NCI-H2227 (cell line): Measurements from ENCODE around the gene MAPK4.

Source experiments
- DNase-seq: peaks from one replicate; lab custom pipeline; 2025; ENCODE audit not compliant: unreplicated experiment; lab: John Stamatoyannopoulos, UW

MAPK4 gene

DNA sequence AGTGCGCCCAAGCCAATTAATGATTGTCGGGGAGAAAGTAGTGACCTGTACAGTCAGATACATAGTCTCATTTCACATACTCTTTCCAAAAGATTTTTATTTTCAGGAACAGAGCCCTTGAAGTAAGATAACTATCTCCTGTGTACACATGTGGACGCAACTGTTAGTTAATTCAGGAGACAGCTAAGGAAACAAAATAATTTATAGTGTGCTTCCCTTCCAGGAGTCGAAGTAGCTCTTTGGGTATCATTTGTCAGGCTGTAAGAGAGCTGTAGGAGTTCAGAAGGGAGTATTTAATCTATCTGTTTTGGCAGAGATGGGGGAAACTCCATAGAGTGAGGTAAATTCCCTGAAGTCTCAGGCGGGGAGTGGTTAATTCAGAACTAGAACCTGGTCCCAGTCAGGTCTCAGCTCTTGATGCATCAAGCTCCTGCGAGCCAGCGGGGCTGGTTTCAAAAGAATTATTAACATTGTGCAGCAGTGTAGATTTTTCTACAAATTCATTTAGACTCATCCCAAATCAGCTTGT is 63.0 kb downstream of the MAPK4 start:
- no peak for DNase-seq

DNA sequence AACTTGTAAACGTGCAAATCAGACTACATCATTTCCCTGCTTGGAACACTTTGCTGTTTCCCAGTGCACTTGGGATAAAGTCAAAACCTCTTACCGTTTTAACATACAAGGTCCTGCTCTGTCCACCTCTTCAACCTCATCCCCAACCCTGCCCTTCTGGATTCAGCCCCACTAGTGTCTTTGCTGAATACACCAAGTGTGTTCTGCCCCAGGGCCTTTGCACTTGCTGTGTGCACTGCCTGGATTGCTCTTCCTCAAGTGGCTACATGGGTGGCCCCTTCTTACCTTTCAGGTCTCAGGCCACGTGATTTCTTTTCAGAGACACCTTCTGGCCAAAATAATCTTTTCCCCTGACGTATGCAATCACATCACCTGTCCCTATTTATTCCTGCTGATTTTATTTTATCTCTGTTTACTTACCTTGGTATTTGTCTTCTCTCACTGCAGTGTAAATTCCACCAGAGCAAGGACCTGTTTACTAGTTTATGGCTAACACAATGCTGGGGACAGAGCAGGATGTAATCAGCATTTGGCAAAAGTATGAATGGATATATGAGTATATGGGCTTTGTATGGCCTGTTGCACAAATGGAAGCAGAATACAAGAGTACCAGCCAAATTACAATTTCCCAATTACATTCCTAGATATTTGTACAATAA is 63.9 kb downstream of the MAPK4 start:
- DNase-seq = no peak

DNA sequence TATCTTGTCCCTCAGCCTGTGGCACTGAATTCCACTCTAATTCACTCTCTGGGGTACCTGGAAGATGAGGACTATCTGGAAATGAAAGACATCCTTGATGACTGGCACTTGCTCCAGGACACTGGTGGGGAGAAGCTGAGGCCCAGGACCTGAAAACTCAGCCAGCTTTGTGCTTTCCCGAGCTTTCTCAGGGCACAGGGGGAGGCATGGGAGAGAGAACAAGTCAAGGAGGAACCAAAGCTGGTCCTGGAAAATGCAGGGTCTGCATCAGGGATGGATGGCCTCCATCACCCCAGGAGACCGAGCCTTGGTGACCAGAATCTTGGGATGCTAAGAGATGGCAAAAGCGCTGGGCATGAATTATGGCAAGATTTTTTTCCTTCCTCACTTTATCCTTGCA is 65.1 kb downstream of the MAPK4 start:
- no peak for DNase-seq

DNA sequence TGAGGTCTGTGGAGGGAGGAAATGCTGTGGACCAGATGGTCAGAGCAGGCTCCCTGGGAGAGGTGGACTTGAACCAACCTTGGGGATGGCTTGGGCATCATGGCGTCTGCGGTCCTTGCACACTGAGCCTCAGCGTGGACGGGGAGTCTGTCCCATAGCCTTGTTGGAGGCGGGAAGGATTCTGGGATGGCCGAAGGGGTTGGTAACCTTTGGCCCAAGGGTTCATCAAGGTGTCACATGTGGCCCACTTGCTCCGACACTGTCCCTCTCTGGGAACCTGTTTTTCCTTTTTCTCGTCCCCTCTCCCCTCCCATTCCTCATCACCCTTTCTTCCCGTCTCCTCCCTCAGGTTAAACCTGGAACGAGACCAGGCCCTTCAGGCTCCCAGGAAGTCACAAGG is 66.4 kb downstream of the MAPK4 start:
- DNase-seq = no peak

DNA sequence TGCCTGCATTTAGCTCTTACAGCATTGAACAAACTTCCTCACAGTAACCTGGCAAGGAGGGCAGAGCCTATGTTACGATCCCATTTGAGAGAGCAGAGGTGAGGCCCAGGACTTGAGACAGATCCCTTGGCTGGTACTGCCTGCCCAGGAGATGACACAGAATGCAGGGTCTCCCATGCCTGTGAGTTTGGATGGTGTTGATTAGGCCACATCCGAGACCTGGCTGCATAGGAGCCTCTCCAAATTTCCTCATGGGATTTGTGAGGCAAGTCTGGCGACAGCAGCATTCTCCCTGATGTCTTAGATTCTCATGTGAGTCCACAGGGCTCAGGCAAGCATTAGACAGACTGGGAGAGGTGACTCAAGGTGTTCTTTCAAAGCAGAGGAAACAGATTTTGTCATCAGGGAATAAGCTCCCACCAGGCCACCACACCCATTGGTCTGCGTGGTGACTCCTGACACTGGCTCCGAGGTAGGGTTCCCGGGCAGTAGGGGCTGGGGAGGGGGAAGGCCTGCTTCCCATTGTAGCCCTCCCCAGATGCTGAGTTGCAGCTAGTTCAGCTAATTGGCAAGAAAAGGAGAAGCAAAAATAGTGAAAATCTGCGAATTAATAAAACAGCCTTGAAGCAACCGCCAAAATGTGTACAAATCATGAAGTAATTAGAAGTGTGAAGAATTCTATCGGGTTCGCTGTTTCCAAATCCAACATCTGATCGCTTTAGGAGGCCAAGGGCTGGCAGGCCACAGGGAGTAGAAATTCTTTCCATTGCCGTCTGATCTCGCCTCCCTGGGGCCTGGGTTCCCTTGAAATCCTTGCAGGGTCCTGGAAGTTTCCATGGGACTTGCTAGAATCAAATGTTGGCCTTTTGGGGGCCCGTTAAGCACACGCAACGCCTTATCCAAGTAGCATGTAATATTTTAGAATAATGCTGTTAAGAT is 68.0 kb downstream of the MAPK4 start:
- no peak for DNase-seq

DNA sequence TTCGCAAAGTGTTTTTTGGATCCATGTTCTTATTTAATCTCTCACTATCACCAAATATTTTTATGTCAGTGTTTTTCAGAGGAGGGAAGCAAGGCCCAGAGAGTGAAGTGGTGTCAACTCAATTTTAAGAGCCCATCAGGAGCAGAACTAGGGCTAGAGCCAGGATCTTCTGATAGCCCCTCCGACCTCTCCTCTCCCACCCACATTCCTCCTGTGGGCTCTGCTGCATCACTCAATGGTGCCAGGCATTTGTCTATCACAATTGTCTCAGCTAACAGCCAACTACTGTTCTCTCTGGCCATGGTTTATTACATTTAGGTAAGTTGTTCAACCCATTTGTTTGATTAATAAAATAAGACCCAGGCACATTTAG is 68.6 kb downstream of the MAPK4 start:
- no peak for DNase-seq

DNA sequence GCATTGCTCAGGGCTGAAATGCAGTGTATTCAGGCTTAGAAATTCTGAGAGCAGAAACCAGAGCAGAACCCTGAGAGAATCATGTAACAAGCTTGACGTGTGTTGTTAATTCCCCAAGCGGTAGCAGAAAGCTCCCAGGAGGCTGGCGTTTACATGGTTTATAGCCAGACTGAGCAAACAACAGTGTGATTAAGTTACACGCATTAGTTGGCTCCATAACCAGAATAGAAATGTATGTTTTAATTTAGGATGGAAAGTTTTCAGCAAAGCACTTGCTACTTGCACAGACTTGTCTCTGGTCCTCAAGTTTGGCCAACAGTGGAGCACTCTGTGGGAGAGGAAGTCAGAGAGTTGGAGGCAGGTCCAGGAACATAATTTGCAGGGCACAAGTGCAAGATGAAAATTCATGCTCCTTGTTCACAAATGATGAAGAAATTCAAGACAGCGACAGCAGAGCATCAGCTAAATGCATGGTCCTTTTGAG is 69.3 kb downstream of the MAPK4 start:
- no peak for DNase-seq

DNA sequence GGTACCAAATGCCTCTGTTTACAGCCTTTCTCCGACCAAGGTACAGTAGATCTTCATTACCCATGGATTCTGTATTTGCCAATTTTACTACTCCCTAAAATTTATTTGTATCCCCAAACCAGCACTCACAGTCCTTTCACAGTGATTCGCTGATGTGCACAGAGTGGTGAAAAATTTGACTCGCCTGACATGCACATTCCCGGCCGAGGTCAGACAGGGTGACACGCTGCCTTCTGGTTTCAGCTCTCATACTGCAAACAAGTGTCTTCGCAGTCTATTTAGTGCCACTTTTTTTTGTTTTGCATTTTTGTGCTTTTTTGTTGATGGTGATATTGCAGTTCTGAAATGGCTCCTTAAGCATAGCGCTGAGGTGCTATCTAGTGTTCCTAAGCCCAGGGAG is 71.0 kb downstream of the MAPK4 start:
- no peak for DNase-seq

DNA sequence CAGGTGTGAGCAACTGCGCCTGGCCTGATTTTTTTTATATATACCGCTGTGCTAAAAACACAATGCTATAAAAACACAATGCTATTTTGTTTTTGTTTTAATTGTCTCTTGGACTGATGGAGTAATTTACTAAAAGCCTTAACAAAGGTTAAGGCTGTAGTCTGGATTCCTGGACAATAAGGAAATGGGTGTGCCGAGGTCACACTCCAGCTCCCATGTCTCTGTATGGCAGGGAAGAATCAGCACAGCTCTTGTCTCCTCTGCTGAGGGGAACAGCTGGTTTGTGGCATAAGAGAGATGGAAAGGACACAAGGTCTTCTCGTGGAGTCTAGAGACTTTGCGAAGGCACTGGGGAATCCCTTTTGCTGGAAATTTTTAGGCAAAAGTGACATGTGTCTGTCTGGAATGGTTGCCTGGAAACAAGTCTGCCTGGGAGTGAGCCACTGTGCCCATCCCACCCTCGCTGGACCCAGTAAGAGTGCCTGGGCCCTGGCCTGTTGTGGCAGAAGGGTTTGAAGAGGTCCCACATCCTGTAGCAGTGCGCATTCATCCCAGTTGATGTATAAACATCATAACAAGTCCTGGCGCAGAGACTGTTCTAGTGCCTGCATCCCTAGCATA is 73.1 kb downstream of the MAPK4 start:
- DNase-seq = no peak

DNA sequence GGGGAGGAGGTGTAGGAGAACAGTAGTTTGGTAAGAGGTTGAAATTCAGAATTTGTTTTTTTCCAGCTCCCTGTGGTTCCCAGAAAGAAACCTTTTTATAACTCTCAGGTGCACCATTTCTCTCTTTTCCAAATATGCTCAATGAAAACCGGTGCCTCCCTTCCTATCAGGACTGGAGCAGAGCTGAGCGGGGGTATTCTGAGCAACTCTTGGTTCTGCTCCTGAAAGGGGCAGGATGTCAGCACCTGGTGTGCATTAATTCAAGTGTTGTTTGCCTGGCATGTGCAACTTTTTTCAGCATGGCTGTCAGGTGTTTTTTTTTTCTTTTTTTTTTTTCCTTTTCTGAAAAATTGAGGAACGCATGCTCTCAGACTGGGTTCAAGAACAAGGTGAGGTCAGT is 74.1 kb downstream of the MAPK4 start:
- DNase-seq = no peak

DNA sequence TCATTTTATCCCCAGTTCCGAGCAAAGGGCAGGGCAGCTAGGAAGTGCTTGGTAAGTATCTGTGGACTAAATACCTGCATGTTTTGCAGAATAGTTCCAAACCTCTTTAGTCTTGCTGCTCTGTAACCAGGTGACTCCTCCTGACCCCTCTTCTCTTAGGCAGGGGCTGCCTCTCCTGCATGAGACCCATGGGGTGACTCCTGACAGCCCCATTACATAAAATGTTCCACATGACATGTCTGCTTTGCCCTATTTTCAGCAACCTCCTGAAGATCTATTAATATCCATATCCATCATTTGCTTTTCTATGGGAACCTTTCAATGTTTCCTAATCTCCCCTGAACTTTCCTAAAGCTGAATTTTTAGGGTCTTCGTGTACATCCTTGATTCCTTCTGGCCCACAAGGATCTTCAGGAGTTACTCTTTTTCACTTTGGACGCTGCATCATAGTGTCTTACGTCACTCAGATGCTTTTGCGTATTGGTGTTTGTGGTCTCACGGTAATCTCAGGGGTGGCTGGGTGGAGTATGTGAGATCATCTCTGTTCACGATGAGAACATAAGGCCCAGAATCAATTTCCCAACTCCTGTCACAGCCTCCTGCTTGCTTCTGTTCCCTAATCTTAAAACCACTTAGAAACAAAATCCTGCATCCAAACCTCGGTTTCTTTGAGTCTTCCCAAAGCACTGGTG is 76.6 kb downstream of the MAPK4 start:
- DNase-seq = no peak

DNA sequence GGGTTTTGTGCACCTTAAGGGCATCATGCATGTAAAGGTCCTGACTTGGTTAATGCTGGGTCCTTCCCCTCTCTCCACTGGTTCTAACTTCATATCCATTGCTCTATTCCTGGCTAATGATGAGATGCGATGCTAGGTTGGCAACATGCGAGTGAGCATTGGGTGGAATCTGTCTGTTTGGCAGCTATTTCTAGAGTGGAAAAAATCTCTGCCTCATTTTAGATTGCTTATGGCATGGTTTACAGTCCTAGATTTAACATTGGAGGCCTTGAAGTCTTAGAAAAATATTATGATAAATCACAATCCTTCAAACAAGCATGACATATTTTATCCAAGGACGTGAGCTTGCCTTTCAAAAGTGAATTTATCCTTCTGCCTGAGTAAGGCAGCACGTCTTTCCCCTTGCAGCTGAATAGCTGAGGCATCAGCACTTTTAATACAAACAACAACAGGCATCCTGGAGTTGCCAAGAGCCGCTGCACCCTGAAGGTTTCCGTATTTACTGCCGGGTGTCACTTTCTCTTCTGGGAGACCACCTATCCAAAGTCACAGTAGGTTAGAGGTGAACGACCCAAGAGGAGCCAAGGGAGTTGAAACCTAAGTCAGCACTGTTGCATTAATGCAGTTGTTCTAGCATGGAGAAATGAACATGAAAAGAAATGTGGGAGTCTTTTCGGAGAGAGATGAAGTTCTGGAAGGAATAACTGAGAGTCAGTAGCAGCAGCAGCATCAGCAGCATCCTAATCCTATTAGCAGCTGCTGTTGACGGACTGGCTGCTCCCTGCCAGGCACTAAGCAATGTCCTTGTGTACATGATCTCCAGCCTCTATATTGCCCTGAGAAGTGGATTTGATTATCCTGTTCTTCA is 78.4 kb downstream of the MAPK4 start:
- no peak for DNase-seq

DNA sequence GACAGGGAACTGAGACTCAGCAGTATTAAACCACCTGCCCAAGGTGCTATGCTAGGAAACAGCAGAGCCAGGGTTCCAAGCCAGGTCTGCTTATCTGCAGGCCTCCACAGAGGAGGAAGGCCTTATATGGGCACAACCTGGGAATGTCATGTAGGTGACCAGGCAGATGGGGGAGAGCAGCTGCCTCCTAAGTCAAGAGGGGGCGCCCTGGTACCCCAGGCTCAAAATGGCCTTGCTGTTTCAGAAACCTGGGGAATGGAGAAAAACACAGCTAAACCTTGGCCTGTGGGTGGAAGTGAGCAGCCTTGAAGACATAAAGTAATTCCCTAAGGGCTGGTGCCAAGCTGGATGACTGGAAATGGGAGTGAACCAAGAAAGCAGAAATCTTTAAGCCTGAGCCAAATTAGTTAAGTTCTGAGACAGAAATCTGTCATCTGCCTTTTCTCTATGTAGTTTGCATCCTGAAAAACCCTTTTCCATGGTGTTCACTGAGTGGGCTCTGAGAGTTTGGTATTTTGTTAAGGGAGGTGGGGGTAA is 79.1 kb downstream of the MAPK4 start:
- no peak for DNase-seq

DNA sequence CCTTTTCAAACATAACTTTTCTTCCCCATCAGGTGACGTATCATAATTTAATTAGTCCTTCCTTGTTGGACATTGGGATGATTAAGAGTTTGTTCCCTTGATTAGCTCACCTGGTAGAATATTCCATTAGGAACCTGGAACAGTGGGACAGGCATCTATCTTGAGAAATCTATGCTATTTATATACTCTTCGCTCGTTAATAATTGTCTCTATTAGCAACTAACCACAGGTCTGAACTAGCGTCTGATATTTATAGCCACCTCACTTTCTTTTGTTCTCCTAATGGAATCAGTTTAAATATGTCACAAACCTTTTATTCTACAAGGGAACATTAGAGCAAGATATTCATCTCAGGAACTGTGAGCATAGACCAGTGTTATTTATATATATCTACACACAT is 79.8 kb downstream of the MAPK4 start:
- no peak for DNase-seq

DNA sequence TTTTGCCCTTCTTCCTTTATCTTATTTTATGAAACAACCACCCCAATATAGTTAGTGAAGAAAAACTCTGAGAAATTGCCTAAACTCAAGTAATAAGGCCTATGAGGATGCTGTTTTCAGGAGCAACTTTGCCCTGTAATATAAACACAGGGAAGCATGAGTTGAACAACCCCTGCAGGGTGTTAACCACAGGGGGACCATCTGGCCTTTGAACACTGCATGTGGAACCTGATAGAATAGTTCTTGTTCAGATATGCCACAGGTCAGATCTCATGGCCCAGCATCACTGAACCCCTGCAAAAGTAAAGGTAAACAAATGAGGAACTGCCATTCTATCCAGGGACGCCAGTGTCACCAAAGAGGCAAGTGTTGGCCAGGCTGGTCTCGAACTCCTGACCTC is 82.6 kb downstream of the MAPK4 start:
- DNase-seq = no peak

DNA sequence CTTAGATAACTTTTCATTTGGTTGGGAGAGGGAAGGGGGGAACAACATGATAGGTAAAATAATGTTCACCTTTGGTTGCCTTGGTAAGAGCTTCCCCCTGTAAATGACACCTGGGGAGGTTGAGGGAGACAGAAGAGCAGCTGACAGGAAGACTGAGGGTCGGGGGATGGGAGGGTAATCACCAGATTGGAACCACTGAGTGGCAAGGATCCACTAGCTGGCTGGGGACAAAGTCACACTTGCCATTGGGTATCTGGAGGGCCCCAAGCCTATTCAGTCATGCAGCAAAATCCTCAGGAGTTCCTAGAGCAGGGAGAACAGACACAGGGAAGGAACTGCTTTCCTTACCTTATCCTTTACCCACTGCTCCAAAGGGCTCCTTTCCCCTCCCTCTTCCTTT is 84.3 kb downstream of the MAPK4 start:
- DNase-seq = no peak

DNA sequence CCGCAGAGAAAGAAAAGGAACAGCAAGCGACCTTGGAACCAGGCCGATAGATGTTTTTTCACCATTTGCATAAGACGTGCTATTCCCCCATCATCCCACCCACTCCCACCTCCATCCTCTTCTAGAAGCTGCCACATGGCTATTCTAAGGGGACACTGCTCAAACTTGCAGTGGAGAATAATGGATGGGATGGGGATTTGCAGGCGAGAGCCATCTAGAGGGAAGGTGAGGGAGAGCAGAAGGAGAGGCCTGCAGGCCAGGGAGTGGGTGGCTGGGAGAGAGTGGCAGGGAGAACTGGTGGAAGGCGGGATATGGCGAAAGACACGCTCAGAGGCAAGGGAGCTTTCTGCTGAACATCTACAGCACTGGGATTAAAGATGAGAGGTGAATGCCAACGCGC is 84.9 kb downstream of the MAPK4 start:
- DNase-seq = no peak

DNA sequence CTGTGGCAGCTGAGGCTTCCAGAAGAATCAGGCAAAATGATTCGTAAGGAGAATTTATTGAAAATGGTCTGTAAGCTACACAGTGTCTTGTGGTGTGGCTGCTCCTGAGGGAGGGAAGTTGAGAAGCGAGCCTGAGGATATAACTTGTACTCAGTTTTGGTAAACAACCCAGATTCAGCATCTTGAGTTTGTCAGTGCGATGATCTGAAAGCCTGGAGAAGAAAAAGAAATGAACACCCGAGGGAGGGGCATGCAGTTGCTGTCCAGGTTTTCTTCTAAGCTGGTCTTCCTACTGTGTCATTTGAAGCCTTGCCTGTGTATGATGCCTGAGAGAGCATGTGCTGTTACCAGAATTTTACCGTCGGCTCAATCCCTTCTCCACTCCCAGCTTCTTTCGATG is 87.3 kb downstream of the MAPK4 start:
- no peak for DNase-seq

DNA sequence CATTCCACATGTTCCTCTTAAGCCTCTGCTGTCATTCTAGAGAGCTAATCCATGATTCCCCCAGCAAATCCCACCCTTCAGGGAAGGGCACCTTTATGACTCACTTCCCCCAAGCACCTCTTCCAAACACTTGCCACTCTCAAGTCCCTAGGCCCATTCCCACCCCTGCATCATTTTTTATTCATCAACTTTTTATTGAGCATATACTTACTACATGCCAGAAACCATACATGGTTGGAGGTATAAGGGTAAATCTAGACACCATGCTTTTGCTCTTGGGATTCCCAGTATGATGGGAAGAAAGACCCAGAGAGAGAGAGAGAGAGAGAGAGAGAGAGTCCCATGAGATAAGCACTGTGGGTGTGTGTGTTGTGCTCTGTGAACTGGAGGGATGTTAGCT is 87.9 kb downstream of the MAPK4 start:
- no peak for DNase-seq

DNA sequence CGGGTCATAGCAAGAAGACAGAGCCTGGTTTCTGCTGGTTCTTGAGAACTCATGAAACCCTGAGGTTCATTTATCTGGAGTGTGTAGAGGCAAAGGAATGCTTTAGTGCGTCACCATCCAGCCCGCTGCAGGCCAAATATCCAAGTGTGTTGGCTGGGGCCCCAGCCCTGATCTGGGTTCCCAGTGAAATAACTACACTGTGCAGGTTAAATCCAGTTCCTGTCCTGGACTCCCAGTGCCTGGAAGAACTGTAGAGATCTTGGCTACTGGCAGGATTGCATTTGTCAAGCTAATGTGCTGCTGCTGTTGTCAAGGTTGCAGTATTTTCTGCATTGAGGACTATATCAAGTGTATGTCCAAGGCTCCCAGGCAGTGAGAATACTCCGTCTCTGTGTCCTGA is 89.9 kb downstream of the MAPK4 start:
- DNase-seq = no peak
